Mucosa of gallbladder (tissue), 1 donor: ENCODE measurements around the gene ANKS4B. TPM values are rescaled to one million over a fixed set of nuclear protein-coding genes. Genes with fewer than 3 reads are reported as not detected.
"Not testable (repeated sequence)": the region's sequence is repeated elsewhere in the genome, so short reads cannot be mapped to it uniquely, and the experiment has no call there.

Experiments
- DNase-seq: peaks from one replicate; pipeline ENCODE4 v3.0.0-alpha.2; 2020; ENCODE audit warnings: low spot score
- total RNA-seq: library from RNA; stranded (reverse); gene quantifications from one replicate; pipeline ENCODE4 v1.2.1, GENCODE V29; 2021
- donor health status: DM: no; HTN: no; CAD: no.

The ANKS4B gene, protein sequence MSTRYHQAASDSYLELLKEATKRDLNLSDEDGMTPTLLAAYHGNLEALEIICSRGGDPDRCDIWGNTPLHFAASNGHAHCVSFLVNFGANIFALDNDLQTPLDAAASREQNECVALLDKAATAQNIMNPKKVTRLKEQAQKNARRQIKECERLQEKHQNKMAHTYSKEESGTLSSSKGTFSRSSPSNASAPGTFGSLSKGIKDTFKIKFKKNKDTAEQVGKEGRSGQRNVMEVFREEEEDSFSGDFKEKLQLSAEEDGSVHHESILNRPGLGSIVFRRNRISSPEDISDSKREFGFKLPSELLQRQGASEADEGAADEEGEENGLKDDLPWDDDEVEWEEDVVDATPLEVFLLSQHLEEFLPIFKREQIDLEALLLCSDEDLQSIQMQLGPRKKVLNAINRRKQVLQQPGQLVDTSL
- 25.1 TPM for total RNA-seq

DNA sequence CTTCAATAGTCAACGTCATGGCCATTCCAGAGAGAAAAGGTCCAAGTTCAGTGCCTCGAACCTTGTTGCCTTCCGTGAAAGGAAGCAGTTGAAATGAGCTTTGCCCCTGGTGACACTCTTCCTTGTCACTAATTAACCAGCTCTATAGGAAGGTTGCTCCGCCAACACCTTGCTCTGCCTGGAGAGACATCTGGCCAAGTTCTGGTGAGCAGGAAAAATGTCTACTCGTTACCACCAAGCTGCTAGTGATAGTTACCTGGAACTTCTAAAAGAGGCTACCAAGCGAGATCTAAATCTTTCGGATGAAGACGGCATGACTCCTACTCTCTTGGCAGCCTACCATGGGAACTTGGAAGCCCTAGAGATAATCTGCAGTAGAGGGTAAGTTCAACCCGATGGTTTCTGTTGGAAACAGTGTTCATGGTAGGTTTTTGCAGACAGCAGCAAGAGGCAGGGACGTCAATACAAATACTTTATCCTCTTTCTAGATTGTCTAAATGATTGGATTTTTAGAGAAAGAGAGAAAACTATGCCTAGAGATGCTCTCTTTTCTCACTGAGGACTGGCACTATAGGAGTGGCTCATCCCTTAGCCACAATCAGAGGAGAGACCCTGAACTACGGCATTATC lies at the start of gene ANKS4B:
ANKS4B (plus strand) TSS at position 179 of the 630 bp plus-strand sequence; CDS start at position 218, 39 bp downstream.
- peak; percentile 79 for DNase-seq

- DNase-seq, result no peak
Observed at GRCh38 chr16:21183995-21184394, 49.5 kb upstream of the ANKS4B start.

DNA sequence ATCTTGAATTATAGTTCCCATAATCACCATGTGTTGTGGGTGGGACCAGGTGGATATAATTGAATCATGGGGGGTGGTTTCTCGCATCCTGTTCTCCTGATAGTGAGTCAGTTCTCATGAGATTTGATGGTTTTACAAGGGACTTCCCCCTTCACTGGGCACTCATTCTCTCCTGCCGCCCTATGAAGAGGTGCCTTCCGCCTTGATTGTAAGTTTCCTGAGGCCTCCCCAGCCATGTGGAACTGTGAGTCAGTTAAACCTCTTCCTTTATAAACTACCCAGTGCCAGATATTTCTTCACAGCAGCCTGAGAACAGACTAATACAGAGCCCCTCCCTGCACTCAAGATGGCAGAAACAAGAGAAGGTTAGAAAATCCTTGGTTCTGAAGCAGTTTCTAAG lies 48.7 kb upstream of the ANKS4B start:
- DNase-seq, result no peak

DNA sequence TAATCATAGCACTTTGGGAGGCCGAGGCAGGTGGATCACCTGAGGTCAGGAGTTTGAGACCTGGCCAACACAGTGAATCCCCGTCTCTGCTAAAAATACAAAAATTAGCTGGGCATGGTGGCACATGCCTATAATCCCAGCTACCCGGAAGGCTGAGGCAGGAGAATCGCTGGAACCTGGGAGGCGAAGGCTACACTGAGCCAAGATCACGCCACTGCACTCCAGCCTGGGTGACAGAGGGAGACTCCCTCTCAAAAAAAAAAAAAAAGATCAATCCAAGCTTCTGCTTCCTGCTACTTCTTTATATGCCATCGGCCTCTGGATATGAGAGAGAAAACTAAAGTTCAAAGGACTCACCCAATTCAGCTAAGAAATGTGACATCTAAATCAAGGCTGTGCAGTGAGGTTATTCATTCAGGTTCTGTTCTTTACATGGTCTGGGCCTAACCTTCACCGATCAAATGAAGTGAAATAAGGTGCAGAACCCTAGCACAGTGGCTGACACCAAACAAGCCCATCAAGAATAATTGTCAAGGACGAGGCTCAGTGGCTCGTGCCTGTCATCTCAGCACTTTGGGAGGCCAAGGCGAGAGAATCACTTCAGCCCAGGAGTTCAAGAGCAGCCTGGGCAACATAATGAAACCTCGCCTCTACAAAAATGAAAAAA lies 47.7 kb upstream of the ANKS4B start:
- DNase-seq, result peak; percentile 21

DNA sequence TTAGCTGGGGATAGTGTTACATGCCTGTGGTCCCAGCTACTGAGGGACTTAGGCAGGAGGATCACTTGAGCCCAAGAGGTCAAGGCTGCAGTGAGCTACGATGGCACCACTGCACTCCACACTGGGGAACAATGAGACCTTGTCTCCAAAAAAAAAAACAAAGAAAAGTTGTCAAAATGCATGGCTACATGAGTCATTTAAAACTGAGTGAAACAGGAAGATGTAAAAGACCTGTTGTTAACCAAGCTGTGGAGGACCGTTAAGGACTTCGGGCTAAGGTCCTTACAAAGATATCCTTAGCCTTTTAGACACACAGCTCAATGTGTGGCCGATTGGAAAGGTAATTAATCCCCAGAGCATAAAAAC lies 47.2 kb upstream of the ANKS4B start:
- DNase-seq, result no peak

DNA sequence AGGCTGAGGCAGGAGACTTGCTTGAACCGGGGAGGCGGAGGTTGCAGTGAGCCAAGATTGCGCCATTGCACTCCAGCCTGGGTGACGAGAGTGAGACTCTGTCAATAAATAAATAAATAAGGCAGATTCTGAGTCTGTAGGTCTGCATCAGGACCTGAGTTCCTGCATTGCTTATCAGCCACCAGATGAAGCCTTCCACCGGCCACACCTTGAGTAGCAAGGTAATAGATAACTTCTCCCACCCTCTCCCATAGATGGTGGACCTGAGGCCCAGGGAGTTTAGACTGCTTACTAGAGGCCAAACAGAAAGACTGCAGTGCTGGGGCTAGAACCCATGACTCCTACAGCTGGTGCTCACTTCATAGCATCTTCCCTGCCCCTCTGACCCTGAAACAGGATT lies 44.2 kb upstream of the ANKS4B start:
- DNase-seq, result no peak

GRCh38 chr16:21190013-21190412 lies 43.5 kb upstream of the ANKS4B start:
- no peak for DNase-seq

DNA sequence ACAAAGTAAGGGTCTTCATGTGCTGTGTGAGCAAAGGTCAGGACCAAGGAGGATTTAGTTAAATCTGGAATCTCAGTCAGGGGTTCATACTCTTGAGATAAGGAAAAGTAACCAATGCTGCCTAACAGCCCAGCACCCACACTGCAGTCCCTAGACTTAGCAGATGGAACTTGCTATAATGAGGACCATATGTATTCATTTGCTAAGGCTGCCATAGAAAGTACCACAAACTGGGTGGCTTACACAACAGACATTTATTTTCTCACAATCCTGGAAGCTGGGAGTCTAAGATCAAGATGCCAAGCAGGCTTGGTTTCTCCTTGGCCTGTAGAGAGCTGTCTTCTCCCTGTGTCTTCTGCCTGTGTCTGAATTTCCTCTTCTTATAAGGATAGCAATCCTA lies 42.9 kb upstream of the ANKS4B start:
- no peak for DNase-seq

GRCh38 chr16:21192991-21193390 lies 40.5 kb upstream of the ANKS4B start:
- DNase-seq, result no peak

GRCh38 chr16:21194771-21195301 lies 38.7 kb upstream of the ANKS4B start:
- DNase-seq, result no peak

GRCh38 chr16:21195330-21195729 lies 38.2 kb upstream of the ANKS4B start:
- not testable (repeated sequence) for DNase-seq

- no peak for DNase-seq
Observed at GRCh38 chr16:21197112-21197511, 36.4 kb upstream of the ANKS4B start.

GRCh38 chr16:21197621-21198020 lies 35.9 kb upstream of the ANKS4B start:
- DNase-seq, result no peak

DNA sequence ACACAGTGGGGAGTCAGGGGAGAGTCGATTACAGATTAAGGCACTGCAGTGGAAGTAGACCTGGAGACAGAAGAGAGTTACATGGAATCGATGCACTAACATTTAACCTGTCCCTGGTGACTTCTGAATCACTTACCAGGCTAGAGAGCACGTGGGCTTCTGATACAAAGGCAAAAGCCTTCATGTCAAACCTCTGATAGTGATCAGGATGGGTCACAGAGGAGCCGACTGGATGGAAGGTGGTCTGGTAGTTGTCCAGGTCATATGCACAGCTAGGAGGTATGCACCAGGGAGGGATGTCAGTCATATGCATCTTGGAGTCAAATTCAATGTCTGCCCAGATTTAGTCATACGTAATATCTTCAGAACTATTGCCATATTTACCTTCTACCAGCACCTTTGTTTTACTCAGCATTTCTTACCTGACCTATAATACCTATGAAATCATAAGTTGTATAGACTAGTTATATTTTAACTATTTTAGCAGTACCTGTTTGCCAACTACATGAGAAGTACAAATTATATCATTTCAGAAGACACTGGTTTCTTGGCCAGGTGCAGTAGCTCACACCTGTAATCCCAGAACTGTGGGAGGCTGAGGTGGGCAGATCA lies 33.8 kb upstream of the ANKS4B start:
- DNase-seq, result peak; percentile 20

DNA sequence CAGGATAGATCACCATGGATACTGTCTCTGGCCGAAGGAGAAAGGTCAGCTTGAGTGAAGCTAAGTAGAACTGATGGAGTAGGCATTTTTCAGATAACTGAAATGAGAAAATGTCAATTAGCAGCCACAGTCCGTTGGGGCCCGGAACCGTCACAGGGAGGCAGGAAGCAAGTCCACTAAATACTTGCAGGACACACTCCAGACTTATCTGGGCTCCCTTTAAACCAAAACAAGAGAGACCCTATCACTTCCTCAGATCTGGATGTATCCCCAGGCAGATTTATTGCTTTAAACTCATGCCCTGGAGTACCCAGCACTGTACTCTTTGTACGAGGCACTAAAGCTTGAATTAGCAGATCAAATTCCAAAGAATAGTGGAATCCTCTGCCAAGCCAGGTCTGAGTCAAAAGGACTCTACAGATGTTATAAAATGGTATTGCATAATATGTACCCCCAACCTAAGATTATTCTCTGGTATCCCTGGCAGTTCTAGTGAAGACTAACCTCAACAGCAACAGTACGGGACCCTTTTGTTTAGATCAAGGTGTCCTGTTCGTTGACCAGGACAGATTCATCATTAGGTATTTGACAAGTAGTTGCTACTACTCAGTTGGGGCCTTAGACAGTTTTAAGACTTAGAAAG lies 30.2 kb upstream of the ANKS4B start:
- DNase-seq, result no peak

GRCh38 chr16:21205303-21205702 lies 28.2 kb upstream of the ANKS4B start:
- no peak for DNase-seq

- no peak for DNase-seq
Observed at GRCh38 chr16:21206550-21206949, 26.9 kb upstream of the ANKS4B start.

DNA sequence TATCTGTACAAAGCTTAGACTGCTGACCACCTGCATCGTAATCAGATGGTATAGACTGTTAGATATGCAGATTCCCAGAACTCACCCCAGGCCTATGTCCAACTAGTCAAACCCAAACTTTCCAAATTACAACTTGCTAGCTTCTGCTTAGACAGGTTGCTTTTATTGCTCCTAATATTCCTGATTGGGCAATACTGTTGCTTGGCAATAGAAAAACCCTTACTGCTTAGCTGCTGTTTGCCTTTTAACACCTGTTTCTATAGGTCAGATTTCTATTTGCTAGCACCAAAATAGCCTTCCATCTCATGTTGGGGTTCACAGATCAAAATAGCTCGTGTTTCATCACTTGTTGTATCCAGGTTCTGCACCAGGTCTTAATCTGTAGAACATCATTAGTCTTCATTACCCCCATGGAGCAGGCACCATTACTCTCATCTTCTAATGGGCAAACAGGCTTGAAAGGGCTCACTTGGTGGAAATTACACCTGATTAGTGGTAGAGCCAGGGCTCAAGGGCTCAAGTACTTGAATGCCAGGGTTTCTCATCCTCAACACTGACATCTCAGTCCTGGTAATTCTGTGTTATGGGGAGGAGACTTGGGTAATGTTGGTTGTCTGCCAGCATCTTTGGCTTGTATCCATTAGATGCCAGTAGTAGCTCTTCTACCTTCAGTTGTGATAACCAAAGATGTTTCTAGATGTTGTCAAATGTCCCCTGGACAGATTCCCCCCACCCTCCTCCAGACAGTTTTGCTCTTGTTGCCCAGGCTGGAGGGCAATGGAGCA lies 24.9 kb upstream of the ANKS4B start:
- no peak for DNase-seq

- no peak for DNase-seq
Observed at GRCh38 chr16:21211486-21211885, 22.0 kb upstream of the ANKS4B start, which contains the start of gene ZP2. Gene ZP2, minus strand, starts transcription at chr16:21211574. Its CDS starts 27 bp downstream, at chr16:21211547.

DNA sequence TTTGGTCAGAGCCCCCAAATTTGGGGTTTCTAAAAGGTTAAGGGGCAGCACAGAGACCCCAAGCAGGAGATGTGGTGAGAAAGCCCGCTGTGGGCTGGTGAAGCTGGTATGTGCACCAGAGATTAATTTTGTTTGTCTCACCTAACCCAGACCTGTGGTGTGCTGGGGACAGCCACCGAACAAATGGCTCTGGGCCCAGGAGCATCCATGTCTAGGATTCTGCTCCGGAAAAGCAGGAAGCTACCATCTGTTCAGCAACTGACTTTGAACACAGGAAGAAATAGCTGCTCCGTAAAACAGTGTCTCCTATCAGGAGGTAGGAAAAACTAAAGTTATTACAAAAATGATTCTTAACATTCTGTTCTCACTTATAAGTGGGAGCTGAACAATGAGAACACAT lies 19.4 kb upstream of the ANKS4B start:
- no peak for DNase-seq

DNA sequence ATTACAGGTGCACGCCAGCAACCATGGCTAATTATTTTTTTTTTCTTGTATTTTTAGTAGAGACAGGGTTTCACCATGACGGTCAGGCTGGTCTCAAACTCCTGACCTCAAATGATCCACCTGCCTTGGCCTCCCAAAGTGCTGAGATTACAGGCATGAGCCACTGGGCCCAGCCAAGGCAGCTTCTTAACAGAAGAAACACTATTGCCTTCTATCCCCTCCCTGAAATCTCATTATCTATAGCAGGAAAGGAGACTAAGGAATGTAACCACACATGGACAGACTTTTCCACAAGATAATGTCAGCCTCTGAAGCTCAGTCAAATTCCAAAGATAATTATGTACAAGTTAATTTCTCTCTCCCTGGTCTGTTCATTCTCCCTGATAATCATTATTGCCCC lies 16.4 kb upstream of the ANKS4B start:
- no peak for DNase-seq
